CD4-positive, alpha-beta T cell (primary cell): ENCODE results near the gene PHYKPL. TPM values are rescaled to one million over a fixed set of nuclear protein-coding genes. Genes with fewer than 3 reads are reported as not detected.

Experiments used
- ATAC-seq: fragments of 200-7000 bp; cut with Tn5 transposase; one replicate; pipeline ENCODE4 v1.10.0; 2022; ENCODE audit warnings: mild to moderate bottlenecking; ENCODE audit not compliant: poor library complexity
- CTCF ChIA-PET: fragments of 350-600 bp; sonication (Branson Sonifier 250); formaldehyde crosslinking; loops from one replicate; lab custom pipeline; 2021; ENCODE audit warnings: antibody characterized with exemption, inconsistent platforms; lab: Charles Lee
- POLR2A ChIA-PET: fragments of 350-600 bp; sonication (Branson Sonifier 250); formaldehyde crosslinking; loops from one replicate; lab custom pipeline; 2021; ENCODE audit warnings: antibody characterized with exemption, inconsistent platforms; lab: Charles Lee
- DNase-seq, 14 experiments: peaks; one replicate each; pipeline ENCODE4 v3.0.0-alpha.2; 2013 to 2020; ENCODE audit warnings: mixed read lengths in 2 of 14
- H3K27ac ChIP-seq, 2 donors: one replicate each; pipeline versions ENCODE4 v1.5.1 to v1.7.0; 2013; ENCODE audit warnings: low read length in 2 of 2, low read depth in 1 of 2, mild to moderate bottlenecking in 1 of 2
- H3K27me3 ChIP-seq, 2 experiments: 1 replicate in 1 of 2; 2 replicates in 1 of 2; pipeline versions ENCODE4 v1.6.1 to v1.7.0; 2013; ENCODE audit warnings: low read length in 2 of 2, control low read depth in 1 of 2, mild to moderate bottlenecking in 1 of 2, moderate library complexity in 1 of 2; ENCODE audit not compliant: insufficient read depth in 2 of 2, control insufficient read depth in 1 of 2
- H3K36me3 ChIP-seq: one replicate; pipeline ENCODE4 v1.6.1; 2013; ENCODE audit warnings: low read length, control low read depth; ENCODE audit not compliant: insufficient read depth
- H3K4me1 ChIP-seq: one replicate; pipeline ENCODE4 v1.6.1; 2013; ENCODE audit warnings: low read length, control low read depth; ENCODE audit not compliant: insufficient read depth
- H3K4me3 ChIP-seq: one replicate; pipeline ENCODE4 v1.5.1; 2013; ENCODE audit warnings: mild to moderate bottlenecking, low read length, moderate library complexity
- H3K9me3 ChIP-seq, 2 experiments: 1 replicate in 1 of 2; 2 replicates in 1 of 2; pipeline versions ENCODE4 v1.6.1 to v1.7.0; 2013; ENCODE audit warnings: low read length in 2 of 2, mild to moderate bottlenecking in 2 of 2, control low read depth in 1 of 2, moderate library complexity in 1 of 2; ENCODE audit not compliant: control insufficient read depth in 1 of 2, insufficient read depth in 1 of 2
- H3K27ac Mint-ChIP-seq: one replicate; pipeline ENCODE4 v1.8.0; 2020; ENCODE audit warnings: mixed read lengths
- H3K27me3 Mint-ChIP-seq: one replicate; pipeline ENCODE4 v1.8.0; 2021; ENCODE audit warnings: mixed read lengths
- H3K36me3 Mint-ChIP-seq: one replicate; pipeline ENCODE4 v1.8.0; 2021; ENCODE audit warnings: low read depth, mixed read lengths
- H3K4me1 Mint-ChIP-seq: one replicate; pipeline ENCODE4 v1.8.0; 2021; ENCODE audit warnings: low read depth, mixed read lengths
- H3K4me3 Mint-ChIP-seq: one replicate; pipeline ENCODE4 v1.8.0; 2020; ENCODE audit warnings: mild to moderate bottlenecking, mixed read lengths
- H3K9me3 Mint-ChIP-seq: one replicate; pipeline ENCODE4 v1.8.0; 2020; ENCODE audit warnings: mixed read lengths
- intact Hi-C, 2 experiments: fragments of 100-400 bp; cut with DNase I in 1 of 2; cut with micrococcal nuclease in 1 of 2; formaldehyde crosslinking; loops; one replicate each; pipeline versions ENCODE4 v1.15.1 to v1.9.0; 2023 to 2025; cut with DNase I, micrococcal nuclease
- total RNA-seq, 174 experiments: library from RNA in 2 of 174; stranded (reverse) in 2 of 174; gene quantifications; one replicate each; pipeline ENCODE4 v1.2.3 and lab custom pipeline; 2021 to 2026
- TF ChIP-seq, protein P1 (sequence below): fragments of 200-600 bp; IDR thresholded peaks from one replicate; pipeline ENCODE4 v1.8.0; 2022; ENCODE audit warnings: antibody characterized with exemption, mild to moderate bottlenecking

Gene PHYKPL
- total RNA-seq, 2 experiments from 2014 or later = 90.9 to 92.8 TPM

DNA sequence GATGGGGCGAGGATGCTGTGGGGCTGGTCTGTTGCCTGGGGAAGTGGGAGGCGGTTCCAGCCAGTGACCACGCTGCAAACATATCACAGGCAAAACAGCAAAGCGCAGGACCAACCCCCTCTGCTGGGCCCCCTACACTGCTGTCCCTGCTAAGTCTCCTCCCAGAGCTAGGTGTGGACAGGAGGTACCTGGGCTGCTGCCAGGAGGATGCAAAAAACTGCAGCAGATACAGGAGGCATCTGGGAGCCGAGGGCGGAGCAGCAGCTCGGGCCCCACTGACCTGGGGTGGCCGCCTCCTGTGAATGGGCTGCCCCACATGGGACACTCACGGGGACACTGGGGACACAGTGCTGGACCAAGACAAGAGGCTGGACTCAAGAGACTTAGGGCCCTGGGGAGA lies 48.0 kb upstream of the PHYKPL start:
- ATAC-seq (no peak), DNase-seq (no peak)
- Histone ChIP-seq H3K9me3 (peaks cover 10 to 17% of the 10 kb centered on the region in 2 experiments), H3K4me3 (no peak overlapping the region), H3K36me3 (no peaks in the 10 kb centered on the region), H3K4me1 (peaks cover 7% of the 10 kb centered on the region), H3K27ac (no peak overlapping the region), H3K27me3 (peaks cover 0 to 4% of the 10 kb centered on the region in 2 experiments)
- H3K4me1 Mint-ChIP-seq = no peaks in the 10 kb centered on the region
- H3K27ac Mint-ChIP-seq = no peak overlapping the region
- H3K36me3 Mint-ChIP-seq = no peaks in the 10 kb centered on the region
- ChIA-PET POLR2A (no interaction called here), CTCF (interaction anchor here (1.1 kb wide), 1 partner anchor 271 kb away, joined by 3 read pairs; no protein-coding TSS in a partner anchor)
- TF ChIP-seq, protein P1, sequence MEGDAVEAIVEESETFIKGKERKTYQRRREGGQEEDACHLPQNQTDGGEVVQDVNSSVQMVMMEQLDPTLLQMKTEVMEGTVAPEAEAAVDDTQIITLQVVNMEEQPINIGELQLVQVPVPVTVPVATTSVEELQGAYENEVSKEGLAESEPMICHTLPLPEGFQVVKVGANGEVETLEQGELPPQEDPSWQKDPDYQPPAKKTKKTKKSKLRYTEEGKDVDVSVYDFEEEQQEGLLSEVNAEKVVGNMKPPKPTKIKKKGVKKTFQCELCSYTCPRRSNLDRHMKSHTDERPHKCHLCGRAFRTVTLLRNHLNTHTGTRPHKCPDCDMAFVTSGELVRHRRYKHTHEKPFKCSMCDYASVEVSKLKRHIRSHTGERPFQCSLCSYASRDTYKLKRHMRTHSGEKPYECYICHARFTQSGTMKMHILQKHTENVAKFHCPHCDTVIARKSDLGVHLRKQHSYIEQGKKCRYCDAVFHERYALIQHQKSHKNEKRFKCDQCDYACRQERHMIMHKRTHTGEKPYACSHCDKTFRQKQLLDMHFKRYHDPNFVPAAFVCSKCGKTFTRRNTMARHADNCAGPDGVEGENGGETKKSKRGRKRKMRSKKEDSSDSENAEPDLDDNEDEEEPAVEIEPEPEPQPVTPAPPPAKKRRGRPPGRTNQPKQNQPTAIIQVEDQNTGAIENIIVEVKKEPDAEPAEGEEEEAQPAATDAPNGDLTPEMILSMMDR = no peak
- H3K27me3 Mint-ChIP-seq = peaks cover 4% of the 10 kb centered on the region
- no peak overlapping the region for H3K4me3 Mint-ChIP-seq
- H3K9me3 Mint-ChIP-seq = peaks cover 7% of the 10 kb centered on the region
- intact Hi-C loops = loop anchor here (1.0 to 5.0 kb wide), 4 partner anchors 270 to 1212 kb away; no protein-coding TSS in a partner anchor

DNA sequence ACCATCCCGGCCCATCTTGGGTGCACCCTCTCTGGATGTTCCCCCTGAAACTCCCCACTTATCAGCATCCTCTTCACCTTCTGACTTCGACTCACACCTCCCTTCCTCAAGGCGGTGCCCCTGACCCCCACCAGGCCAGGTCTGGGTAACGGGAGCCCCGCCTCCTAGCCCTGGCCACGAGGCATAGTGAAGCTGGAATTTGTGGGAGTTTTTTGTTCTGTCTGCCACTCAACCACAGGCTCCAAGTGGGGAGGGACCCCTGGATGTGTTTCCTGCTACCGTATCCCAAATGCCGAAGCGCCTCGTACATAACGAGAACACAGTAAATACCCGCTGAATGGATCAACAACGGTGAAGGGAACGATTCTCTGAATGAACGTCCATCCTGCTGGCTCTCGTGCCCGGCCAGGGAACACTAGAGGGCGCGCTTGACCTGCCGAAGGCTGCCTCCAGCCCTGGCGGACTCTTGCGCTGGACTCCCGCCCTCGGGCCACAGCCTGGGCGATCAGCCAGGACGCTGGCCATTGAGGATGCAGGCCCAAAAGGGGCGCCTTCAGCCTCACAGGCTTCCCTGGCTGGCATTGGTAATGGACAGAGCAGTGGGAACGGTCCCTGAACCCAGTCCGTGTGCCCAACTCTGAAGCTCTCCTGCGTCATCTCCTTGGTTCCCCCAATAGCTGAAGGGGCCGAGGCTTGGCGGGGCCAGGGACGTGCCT lies 47.3 kb upstream of the PHYKPL start:
- peaks cover 7% of the 10 kb centered on the region for H3K4me1 ChIP-seq
- H3K4me3 ChIP-seq = no peak overlapping the region
- H3K27ac ChIP-seq = no peak overlapping the region
- H3K9me3 Mint-ChIP-seq = peaks cover 7% of the 10 kb centered on the region
- no peaks in the 10 kb centered on the region for H3K36me3 ChIP-seq
- no peak overlapping the region for H3K4me3 Mint-ChIP-seq
- peaks cover 0 to 4% of the 10 kb centered on the region in 2 experiments for H3K27me3 ChIP-seq
- H3K4me1 Mint-ChIP-seq = no peaks in the 10 kb centered on the region
- peaks cover 4% of the 10 kb centered on the region for H3K27me3 Mint-ChIP-seq
- DNase-seq = peak; percentile 18 to 71 (median 47)
- ChIA-PET POLR2A (no interaction called here), CTCF (interaction anchor here (1.1 kb wide), 1 partner anchor 272 kb away, joined by 3 read pairs; no protein-coding TSS in a partner anchor)
- TF ChIP-seq, protein P1 = peak; percentile 80
- ATAC-seq = no peak
- intact Hi-C loops = loop anchor here (1.0 to 5.0 kb wide), 4 partner anchors 270 to 1213 kb away; no protein-coding TSS in a partner anchor
- no peak overlapping the region for H3K27ac Mint-ChIP-seq
- peaks cover 10 to 23% of the 10 kb centered on the region in 2 experiments for H3K9me3 ChIP-seq
- no peaks in the 10 kb centered on the region for H3K36me3 Mint-ChIP-seq

DNA sequence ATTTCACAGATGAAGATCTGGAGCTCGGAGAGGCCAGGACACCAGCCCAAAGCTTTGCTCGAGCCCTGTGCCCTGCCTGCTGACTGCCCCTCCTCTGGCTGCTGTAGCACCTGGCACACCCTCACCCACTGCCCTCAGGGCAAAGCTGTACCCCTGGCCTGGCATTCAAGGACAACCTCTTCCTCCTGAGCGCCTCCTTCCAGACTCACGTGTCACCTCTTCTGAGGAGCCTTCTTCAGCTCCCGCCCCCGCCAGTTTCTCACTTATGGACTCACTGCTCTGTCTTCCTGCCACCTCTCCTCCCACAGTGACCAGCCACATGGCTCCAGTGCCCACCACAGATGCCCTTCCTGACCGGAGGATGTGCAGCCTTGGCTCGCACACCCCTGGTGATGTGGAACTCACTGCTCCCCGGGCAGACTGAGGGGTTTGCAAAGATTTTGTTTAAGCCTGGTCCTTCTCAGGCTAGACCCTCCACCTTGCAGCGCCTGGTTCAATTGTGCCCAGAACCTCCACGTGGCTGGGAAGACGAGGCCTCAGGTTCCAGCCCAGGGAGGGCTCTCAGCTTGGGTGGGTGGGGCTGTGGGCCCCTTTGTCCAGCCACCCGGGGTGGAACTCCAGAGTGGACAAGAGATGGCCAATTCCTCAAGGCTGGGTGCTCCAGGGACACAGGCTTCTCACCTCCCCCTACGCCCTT lies 46.6 kb upstream of the PHYKPL start:
- no peak for ATAC-seq
- intact Hi-C loops = no loop called here
- POLR2A ChIA-PET = no interaction called here

More for the DNA sequence above, 46.6 kb upstream of the PHYKPL start:
- Histone ChIP-seq H3K9me3 (peaks cover 10 to 21% of the 10 kb centered on the region in 2 experiments), H3K4me3 (no peak overlapping the region), H3K4me1 (peaks cover 7% of the 10 kb centered on the region), H3K27me3 (peaks cover 0 to 4% of the 10 kb centered on the region in 2 experiments), H3K36me3 (no peaks in the 10 kb centered on the region), H3K27ac (no peak overlapping the region)
- H3K27ac Mint-ChIP-seq = no peak overlapping the region
- peaks cover 4% of the 10 kb centered on the region for H3K27me3 Mint-ChIP-seq
- H3K4me1 Mint-ChIP-seq = no peaks in the 10 kb centered on the region
- no peaks in the 10 kb centered on the region for H3K36me3 Mint-ChIP-seq
- CTCF ChIA-PET = no interaction called here
- peaks cover 7% of the 10 kb centered on the region for H3K9me3 Mint-ChIP-seq
- TF ChIP-seq, protein P1 = no peak
- DNase-seq = no peak
- H3K4me3 Mint-ChIP-seq = no peak overlapping the region
